Activated CD4-positive, alpha-beta T cell treated with anti-CD3 and anti-CD28 coated beads, Interleukin-2, amount 10 ng/mL, durations not matched to agents 24 days and 14 days (primary cell): ENCODE data around the gene SKIC8. TPM values are rescaled to one million over a fixed set of nuclear protein-coding genes. Genes with fewer than 3 reads are reported as not detected.
"Not testable (repeated sequence)": the region's sequence is repeated elsewhere in the genome, so short reads cannot be mapped to it uniquely, and the experiment has no call there.

Source experiments
- DNase-seq: peaks from one replicate; pipeline ENCODE4 v3.0.0; 2022
- H3K27ac Mint-ChIP-seq: one replicate; pipeline ENCODE4 v1.8.0; 2022; ENCODE audit warnings: mild to moderate bottlenecking, mixed read lengths
- H3K27me3 Mint-ChIP-seq: one replicate; pipeline ENCODE4 v1.8.0; 2022; ENCODE audit warnings: mixed read lengths
- H3K36me3 Mint-ChIP-seq: one replicate; pipeline ENCODE4 v1.8.0; 2022; ENCODE audit warnings: low read depth, mild to moderate bottlenecking, mixed read lengths
- H3K4me1 Mint-ChIP-seq: one replicate; pipeline ENCODE4 v1.8.0; 2021; ENCODE audit warnings: mixed read lengths
- H3K4me3 Mint-ChIP-seq: one replicate; pipeline ENCODE4 v1.8.0; 2022; ENCODE audit warnings: mild to moderate bottlenecking, moderate library complexity, mixed read lengths
- H3K9me3 Mint-ChIP-seq: one replicate; pipeline ENCODE4 v1.8.0; 2021; ENCODE audit warnings: mixed read lengths
- intact Hi-C: fragments of 100-400 bp; cut with micrococcal nuclease; formaldehyde crosslinking; loops from one replicate; pipeline ENCODE4 v1.15.1; 2023
- total RNA-seq: library from RNA; stranded (reverse); gene quantifications from 2 replicates; pipeline ENCODE4 v1.2.3, GENCODE V29; 2022

Gene SKIC8
- total RNA-seq, 1 donor from 2014 or later = 57.6 TPM

DNA sequence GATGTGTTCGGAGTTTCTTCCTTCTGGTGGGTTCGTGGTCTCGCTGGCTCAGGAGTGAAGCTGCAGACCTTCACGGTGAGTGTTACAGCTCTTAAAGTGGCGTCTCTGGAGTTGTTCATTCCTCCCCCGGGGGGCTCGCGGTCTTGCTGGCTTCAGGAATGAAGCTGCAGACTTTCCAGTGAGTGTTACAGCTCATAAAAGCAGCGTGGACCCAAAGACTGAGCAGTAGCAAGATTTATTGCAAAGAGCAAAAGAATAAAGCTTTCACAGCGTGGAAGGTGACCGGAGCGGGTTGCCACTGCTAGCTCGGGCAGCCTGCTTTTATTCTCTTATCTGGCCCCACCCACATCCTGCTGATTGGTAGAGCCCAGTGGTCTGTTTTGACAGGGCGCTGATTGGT, 54.0 kb downstream of the SKIC8 start:
- intact Hi-C loops, H3K27me3 Mint-ChIP-seq, DNase-seq, H3K27ac Mint-ChIP-seq, H3K4me3 Mint-ChIP-seq, H3K9me3 Mint-ChIP-seq, H3K4me1 Mint-ChIP-seq, H3K36me3 Mint-ChIP-seq: not testable (repeated sequence)

DNA sequence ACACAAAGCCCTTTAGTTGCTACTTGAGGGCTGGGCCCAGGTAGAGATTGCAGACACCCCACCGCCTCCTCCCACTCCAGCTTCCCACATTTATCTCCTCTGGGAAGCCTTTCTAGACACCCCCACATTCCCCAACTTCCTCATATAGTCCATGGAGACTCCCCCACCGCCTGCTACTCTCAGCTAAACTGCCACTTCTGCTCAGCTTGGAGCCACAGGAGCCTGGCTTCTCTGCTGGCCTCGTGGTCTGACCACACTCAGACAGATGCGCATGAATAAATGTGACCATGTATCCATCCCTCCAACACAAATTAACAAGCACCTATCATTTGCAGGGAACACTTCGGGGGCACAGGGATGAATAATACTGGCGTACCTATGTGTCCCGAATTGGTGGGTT, 54.5 kb downstream of the SKIC8 start:
- Mint-ChIP-seq H3K4me3 (no peak overlapping the region), H3K27me3 (peaks cover 1% of the 10 kb centered on the region), H3K36me3 (no peaks in the 10 kb centered on the region), H3K4me1 (peaks cover 3% of the 10 kb centered on the region), H3K27ac (no peak overlapping the region), H3K9me3 (no peaks in the 10 kb centered on the region)
- no peak for DNase-seq
- intact Hi-C loops = loop anchor here (5.0 kb wide), 2 partner anchors 113 to 288 kb away; partner anchors contain the start of gene CIB2

DNA sequence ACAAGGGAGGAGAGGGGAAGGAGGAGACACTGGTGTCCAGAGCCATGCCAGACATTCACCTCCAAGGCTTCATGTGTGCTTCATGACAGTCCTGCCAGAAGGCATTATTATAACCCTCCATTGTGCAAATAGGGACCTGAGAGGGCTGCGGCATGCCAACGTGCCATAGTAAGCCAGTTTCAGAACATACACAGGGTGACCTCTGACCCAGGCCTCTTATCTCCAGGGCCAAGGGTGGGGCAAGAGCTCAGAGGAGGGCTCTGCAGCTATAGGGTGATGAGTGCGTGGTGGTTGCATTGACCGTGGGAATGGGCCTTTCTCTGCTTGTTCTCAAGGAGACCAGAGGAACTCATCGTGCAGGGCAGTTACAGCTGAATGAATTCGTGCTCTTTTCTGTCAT, 55.3 kb downstream of the SKIC8 start:
- H3K9me3 Mint-ChIP-seq = no peaks in the 10 kb centered on the region
- H3K27ac Mint-ChIP-seq = no peak overlapping the region
- H3K27me3 Mint-ChIP-seq = peaks cover 2% of the 10 kb centered on the region
- intact Hi-C loops = loop anchor here (5.0 kb wide), 2 partner anchors 112 to 287 kb away; partner anchors contain the start of gene CIB2
- H3K4me3 Mint-ChIP-seq = no peak overlapping the region
- no peaks in the 10 kb centered on the region for H3K36me3 Mint-ChIP-seq
- no peak for DNase-seq
- peaks cover 3% of the 10 kb centered on the region for H3K4me1 Mint-ChIP-seq

DNA sequence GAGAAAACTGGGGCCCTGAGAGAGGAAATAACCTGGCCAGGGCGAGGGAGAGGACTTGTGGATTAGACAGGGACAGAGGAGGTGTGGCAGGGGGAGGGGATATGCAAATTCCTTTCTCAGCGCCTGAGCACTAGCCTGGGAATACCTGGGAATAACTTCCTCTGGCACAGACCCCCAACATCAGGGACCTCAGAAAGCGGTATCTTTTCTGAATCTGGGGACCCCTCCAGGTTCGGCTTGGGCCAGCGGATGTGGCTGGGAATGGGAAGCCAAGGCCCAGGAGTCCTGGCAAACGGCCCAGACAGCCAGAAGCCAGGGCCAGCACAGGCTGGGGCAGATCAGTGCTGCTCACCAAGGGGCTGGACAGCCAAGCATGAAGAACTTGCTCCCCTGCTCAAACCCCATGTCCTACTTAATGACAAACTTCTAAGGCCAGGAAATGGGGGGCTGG, 55.9 kb downstream of the SKIC8 start:
- no peak overlapping the region for H3K27ac Mint-ChIP-seq
- no peak for DNase-seq
- no peaks in the 10 kb centered on the region for H3K9me3 Mint-ChIP-seq
- no peaks in the 10 kb centered on the region for H3K36me3 Mint-ChIP-seq
- H3K4me1 Mint-ChIP-seq = peaks cover 3% of the 10 kb centered on the region
- intact Hi-C loops = loop anchor here (5.0 kb wide), 2 partner anchors 111 to 286 kb away; partner anchors contain the start of gene CIB2
- no peak overlapping the region for H3K4me3 Mint-ChIP-seq
- peaks cover 3% of the 10 kb centered on the region for H3K27me3 Mint-ChIP-seq

- Mint-ChIP-seq H3K27ac (no peak overlapping the region), H3K36me3 (no peaks in the 10 kb centered on the region), H3K4me1 (peaks cover 3% of the 10 kb centered on the region), H3K27me3 (peaks cover 5% of the 10 kb centered on the region), H3K9me3 (no peaks in the 10 kb centered on the region), H3K4me3 (no peak overlapping the region)
- intact Hi-C loops = loop anchor here (5.0 kb wide), 2 partner anchors 111 to 286 kb away; partner anchors contain the start of gene CIB2
- DNase-seq = no peak
Observed at GRCh38 chr15:78243058-78243457, 56.4 kb downstream of the SKIC8 start.

DNA sequence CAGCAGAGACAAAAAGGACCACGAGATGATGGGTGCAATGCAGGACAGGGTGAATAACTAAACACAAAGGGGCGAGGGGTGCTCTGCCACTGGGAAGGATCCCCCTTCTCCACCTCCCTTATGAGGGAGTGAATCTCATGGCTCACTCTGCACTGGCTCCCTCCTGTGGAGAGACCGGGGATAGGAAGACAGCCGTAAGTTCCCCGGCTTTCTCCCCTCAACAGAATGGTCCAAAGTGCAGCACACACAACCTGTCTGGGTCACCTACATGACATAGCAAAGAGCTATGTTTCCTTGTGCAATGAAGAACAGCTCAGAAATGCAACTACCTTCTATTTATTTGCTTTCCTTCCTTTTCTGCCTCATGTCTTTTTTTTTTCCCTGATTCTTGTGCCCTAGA, 57.3 kb downstream of the SKIC8 start:
- no peak overlapping the region for H3K27ac Mint-ChIP-seq
- peaks cover 3% of the 10 kb centered on the region for H3K4me1 Mint-ChIP-seq
- H3K4me3 Mint-ChIP-seq = no peak overlapping the region
- DNase-seq = peak; percentile 79
- H3K9me3 Mint-ChIP-seq = no peaks in the 10 kb centered on the region
- peaks cover 5% of the 10 kb centered on the region for H3K27me3 Mint-ChIP-seq
- H3K36me3 Mint-ChIP-seq = no peaks in the 10 kb centered on the region
- intact Hi-C loops = loop anchor here (5.0 kb wide), 2 partner anchors 110 to 285 kb away; partner anchors contain the start of gene CIB2

DNA sequence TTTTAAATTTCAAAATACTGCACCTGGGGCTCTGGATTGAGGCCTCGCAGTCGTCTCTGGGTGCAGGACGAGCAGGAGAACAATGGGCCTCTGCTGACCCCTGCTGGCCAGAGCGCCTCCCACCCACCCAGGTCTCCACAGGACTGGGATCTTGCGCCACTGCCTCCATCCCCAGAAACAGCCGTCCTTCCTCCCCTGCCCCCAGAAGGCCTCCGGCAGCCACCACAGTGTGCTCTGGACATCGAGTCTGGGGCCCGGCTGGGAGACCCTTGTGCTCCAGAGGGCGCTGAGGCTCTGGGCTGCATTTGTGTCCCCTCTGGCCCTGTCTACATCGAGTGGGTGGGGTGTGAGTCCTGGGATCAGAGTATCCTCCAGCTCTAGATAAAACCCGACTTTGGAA, 58.4 kb downstream of the SKIC8 start:
- peak; percentile 94 for DNase-seq
- no peak overlapping the region for H3K4me3 Mint-ChIP-seq
- H3K27ac Mint-ChIP-seq = no peak overlapping the region
- H3K4me1 Mint-ChIP-seq = peaks cover 3% of the 10 kb centered on the region
- no peaks in the 10 kb centered on the region for H3K9me3 Mint-ChIP-seq
- peaks cover 5% of the 10 kb centered on the region for H3K27me3 Mint-ChIP-seq
- intact Hi-C loops = loop anchor here (1.0 to 5.0 kb wide), 4 partner anchors 109 to 331 kb away; partner anchors contain the start of gene CIB2
- no peaks in the 10 kb centered on the region for H3K36me3 Mint-ChIP-seq

GRCh38 chr15:78239811-78240210, 59.6 kb downstream of the SKIC8 start:
- no peaks in the 10 kb centered on the region for H3K36me3 Mint-ChIP-seq

DNA sequence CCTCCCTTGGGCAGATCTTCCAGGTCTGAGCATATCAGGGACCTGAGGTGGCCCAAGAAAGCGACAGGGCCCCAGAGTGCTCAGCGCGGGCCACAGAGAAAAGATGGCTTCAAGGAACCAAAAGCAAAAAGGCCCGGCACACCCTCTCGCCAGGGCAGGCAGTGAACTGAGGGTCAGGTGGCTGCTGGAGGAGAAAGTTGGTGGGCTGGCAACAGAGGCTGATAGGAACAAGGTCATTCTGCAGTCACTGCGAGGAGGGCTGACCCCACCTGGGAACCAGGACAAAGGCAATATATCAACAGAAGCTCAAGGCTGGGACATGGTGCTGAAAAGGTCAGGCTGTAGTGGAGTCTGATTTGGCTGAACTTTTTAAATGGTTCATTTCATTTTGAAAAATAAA, 62.3 kb downstream of the SKIC8 start:
- no peak overlapping the region for H3K4me3 Mint-ChIP-seq

More at GRCh38 chr15:78239811-78240210, 59.6 kb downstream of the SKIC8 start:
- DNase-seq = no peak
- H3K9me3 Mint-ChIP-seq = no peaks in the 10 kb centered on the region
- no peak overlapping the region for H3K27ac Mint-ChIP-seq
- H3K27me3 Mint-ChIP-seq = peaks cover 5% of the 10 kb centered on the region
- H3K4me1 Mint-ChIP-seq = peaks cover 3% of the 10 kb centered on the region
- intact Hi-C loops = loop anchor here (5.0 kb wide), 2 partner anchors 108 to 283 kb away; partner anchors contain the start of gene CIB2
- no peak overlapping the region for H3K4me3 Mint-ChIP-seq

DNA sequence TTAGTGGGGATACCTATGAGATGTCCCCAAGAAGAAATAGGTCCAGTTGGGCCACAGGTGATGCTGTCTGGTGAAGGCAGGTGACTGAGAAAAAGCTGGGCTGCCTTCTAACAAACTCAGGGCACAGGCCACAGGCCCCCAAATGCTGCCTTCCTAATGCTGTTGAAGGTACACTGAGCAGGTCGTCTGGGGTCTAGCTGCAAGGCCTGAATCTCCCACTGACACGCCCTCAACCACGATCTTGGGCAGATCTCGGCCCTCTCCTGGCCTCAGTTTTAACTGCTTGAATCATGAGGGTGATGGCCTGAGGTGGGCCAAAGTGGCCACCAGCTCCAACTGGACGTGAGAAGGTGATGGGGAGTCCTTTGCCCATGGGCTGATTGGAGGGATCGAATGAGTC, 62.9 kb downstream of the SKIC8 start:
- DNase-seq = no peak
- intact Hi-C loops = no loop called here
- H3K4me1 Mint-ChIP-seq = peaks cover 9% of the 10 kb centered on the region
- no peak overlapping the region for H3K27ac Mint-ChIP-seq
- no peaks in the 10 kb centered on the region for H3K36me3 Mint-ChIP-seq
- H3K9me3 Mint-ChIP-seq = no peaks in the 10 kb centered on the region
- H3K27me3 Mint-ChIP-seq = peaks cover 9% of the 10 kb centered on the region
- H3K4me3 Mint-ChIP-seq = no peak overlapping the region

More for the DNA sequence above, 62.3 kb downstream of the SKIC8 start:
- Mint-ChIP-seq H3K27me3 (peaks cover 9% of the 10 kb centered on the region), H3K36me3 (no peaks in the 10 kb centered on the region), H3K9me3 (no peaks in the 10 kb centered on the region), H3K27ac (no peak overlapping the region), H3K4me1 (peaks cover 9% of the 10 kb centered on the region)
- intact Hi-C loops = no loop called here
- DNase-seq = no peak

GRCh38 chr15:78234515-78235040, 64.8 kb downstream of the SKIC8 start, which contains the start of gene ACSBG1:
Gene ACSBG1 (minus strand): TSS chr15:78234565. CDS start chr15:78234501, 64 bp downstream.
- no peak within 1 kb of the TSS for H3K27ac Mint-ChIP-seq
- intact Hi-C loops = no loop called here
- H3K36me3 Mint-ChIP-seq = no peaks in the 10 kb centered on the region
- DNase-seq = no peak
- H3K27me3 Mint-ChIP-seq = peaks cover 10% of the 10 kb centered on the region
- no peak within 1 kb of the TSS for H3K4me3 Mint-ChIP-seq
- H3K4me1 Mint-ChIP-seq = peaks cover 6% of the 10 kb centered on the region
- H3K9me3 Mint-ChIP-seq = no peaks in the 10 kb centered on the region

GRCh38 chr15:78233496-78233895, 65.9 kb downstream of the SKIC8 start:
- intact Hi-C loops = no loop called here
- H3K4me3 Mint-ChIP-seq = no peak overlapping the region
- H3K27me3 Mint-ChIP-seq = peaks cover 10% of the 10 kb centered on the region
- no peaks in the 10 kb centered on the region for H3K9me3 Mint-ChIP-seq
- DNase-seq = no peak
- H3K4me1 Mint-ChIP-seq = peaks cover 6% of the 10 kb centered on the region
- H3K36me3 Mint-ChIP-seq = no peaks in the 10 kb centered on the region
- H3K27ac Mint-ChIP-seq = no peak overlapping the region
